ENCODE measurements around the gene DLGAP1. TPM values are rescaled to one million over a fixed set of nuclear protein-coding genes. Genes with fewer than 3 reads are reported as not detected.

The DLGAP1 gene
- total RNA-seq, 1 experiment from 2014 or later: 23.0 TPM

DNA sequence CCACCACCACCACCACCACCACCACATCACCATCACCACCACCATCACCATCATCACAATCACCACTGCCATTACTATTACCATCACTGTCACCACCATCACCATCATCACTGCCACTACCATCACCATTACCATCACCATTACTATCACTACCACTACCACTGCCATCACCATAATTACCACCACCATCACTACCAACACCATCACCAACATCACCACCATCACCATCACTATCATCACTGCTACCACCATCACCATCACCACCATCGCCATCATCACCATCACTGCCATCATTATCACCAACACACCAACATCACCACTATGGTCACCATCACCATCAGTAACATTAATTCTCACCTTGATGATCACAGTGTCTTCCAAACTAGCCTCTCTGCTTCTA is 713.8 kb downstream of the DLGAP1 start:
- Mint-ChIP-seq H3K27ac (no peak overlapping the region), H3K27me3 (ENCODE audit: low read depth) (no peaks in the 10 kb centered on the region; the same call in 1 of the 2 replicates), H3K4me1 (no peaks in the 10 kb centered on the region), H3K4me3 (no peak overlapping the region), H3K36me3 (peaks cover 22% of the 10 kb centered on the region), H3K9me3 (peaks cover 20% of the 10 kb centered on the region)
- TF ChIP-seq, protein P1, sequence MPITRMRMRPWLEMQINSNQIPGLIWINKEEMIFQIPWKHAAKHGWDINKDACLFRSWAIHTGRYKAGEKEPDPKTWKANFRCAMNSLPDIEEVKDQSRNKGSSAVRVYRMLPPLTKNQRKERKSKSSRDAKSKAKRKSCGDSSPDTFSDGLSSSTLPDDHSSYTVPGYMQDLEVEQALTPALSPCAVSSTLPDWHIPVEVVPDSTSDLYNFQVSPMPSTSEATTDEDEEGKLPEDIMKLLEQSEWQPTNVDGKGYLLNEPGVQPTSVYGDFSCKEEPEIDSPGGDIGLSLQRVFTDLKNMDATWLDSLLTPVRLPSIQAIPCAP (CRISPR knock-in tag; IDR thresholded peaks at IDR 0.05): no peak
- TF ChIP-seq, protein P2, sequence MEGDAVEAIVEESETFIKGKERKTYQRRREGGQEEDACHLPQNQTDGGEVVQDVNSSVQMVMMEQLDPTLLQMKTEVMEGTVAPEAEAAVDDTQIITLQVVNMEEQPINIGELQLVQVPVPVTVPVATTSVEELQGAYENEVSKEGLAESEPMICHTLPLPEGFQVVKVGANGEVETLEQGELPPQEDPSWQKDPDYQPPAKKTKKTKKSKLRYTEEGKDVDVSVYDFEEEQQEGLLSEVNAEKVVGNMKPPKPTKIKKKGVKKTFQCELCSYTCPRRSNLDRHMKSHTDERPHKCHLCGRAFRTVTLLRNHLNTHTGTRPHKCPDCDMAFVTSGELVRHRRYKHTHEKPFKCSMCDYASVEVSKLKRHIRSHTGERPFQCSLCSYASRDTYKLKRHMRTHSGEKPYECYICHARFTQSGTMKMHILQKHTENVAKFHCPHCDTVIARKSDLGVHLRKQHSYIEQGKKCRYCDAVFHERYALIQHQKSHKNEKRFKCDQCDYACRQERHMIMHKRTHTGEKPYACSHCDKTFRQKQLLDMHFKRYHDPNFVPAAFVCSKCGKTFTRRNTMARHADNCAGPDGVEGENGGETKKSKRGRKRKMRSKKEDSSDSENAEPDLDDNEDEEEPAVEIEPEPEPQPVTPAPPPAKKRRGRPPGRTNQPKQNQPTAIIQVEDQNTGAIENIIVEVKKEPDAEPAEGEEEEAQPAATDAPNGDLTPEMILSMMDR (IDR thresholded peaks at IDR 0.05): no peak
- TF ChIP-seq TEAD4 (CRISPR knock-in tag; IDR thresholded peaks at IDR 0.05): no peak
- TF ChIP-seq, protein P3, sequence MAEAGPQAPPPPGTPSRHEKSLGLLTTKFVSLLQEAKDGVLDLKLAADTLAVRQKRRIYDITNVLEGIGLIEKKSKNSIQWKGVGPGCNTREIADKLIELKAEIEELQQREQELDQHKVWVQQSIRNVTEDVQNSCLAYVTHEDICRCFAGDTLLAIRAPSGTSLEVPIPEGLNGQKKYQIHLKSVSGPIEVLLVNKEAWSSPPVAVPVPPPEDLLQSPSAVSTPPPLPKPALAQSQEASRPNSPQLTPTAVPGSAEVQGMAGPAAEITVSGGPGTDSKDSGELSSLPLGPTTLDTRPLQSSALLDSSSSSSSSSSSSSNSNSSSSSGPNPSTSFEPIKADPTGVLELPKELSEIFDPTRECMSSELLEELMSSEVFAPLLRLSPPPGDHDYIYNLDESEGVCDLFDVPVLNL (CRISPR knock-in tag; IDR thresholded peaks at IDR 0.05; ENCODE audit: borderline replicate concordance, low read depth): no peak
- TF ChIP-seq, protein P4, sequence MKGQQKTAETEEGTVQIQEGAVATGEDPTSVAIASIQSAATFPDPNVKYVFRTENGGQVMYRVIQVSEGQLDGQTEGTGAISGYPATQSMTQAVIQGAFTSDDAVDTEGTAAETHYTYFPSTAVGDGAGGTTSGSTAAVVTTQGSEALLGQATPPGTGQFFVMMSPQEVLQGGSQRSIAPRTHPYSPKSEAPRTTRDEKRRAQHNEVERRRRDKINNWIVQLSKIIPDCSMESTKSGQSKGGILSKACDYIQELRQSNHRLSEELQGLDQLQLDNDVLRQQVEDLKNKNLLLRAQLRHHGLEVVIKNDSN (CRISPR knock-in tag; IDR thresholded peaks at IDR 0.05): no peak
- TF ChIP-seq, protein P5, sequence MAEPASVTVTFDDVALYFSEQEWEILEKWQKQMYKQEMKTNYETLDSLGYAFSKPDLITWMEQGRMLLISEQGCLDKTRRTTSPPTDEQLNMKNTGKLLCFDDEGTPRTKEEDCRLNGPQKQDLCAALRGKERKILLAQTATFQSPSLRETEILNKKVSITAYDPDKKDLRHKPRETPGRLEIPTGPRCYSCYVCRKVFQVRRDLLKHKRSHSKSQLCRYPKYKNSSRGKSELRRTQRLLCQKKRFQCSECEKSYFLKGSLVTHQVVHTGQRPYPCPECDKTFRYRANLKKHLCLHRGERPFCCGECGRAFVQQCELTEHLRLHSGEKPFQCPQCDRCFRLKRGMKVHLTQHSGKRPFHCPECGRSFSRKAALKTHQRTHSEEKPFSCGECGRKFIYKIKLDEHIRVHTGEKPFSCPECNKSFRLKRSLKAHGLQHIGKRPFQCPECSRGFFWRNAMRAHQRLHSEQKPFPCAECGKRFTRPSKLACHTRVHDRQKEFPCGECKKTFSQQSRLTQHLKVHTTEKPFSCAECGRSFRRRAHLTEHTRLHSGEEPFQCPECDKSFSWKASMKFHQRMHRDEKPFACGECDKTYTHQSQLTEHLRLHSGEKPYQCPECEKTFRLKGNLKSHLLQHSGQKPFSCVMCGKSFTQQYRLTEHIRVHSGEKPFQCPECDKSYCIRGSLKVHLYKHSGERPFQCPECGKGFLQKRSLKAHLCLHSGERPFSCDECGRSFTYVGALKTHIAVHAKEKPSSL (CRISPR knock-in tag; conservative IDR thresholded peaks at IDR 0.05): no peak
- TF ChIP-seq, protein P6, sequence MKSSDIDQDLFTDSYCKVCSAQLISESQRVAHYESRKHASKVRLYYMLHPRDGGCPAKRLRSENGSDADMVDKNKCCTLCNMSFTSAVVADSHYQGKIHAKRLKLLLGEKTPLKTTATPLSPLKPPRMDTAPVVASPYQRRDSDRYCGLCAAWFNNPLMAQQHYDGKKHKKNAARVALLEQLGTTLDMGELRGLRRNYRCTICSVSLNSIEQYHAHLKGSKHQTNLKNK (CRISPR knock-in tag; IDR thresholded peaks at IDR 0.05): no peak
- no peak for TF ChIP-seq FOXP1 (CRISPR knock-in tag; IDR thresholded peaks at IDR 0.05; ENCODE audit: borderline replicate concordance)
- TF ChIP-seq, protein P7, sequence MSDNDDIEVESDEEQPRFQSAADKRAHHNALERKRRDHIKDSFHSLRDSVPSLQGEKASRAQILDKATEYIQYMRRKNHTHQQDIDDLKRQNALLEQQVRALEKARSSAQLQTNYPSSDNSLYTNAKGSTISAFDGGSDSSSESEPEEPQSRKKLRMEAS (CRISPR knock-in tag; IDR thresholded peaks at IDR 0.05): no peak
- TF ChIP-seq, protein P8, sequence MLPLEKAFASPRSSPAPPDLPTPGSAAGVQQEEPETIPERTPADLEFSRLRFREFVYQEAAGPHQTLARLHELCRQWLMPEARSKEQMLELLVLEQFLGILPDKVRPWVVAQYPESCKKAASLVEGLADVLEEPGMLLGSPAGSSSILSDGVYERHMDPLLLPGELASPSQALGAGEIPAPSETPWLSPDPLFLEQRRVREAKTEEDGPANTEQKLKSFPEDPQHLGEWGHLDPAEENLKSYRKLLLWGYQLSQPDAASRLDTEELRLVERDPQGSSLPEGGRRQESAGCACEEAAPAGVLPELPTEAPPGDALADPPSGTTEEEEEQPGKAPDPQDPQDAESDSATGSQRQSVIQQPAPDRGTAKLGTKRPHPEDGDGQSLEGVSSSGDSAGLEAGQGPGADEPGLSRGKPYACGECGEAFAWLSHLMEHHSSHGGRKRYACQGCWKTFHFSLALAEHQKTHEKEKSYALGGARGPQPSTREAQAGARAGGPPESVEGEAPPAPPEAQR (CRISPR knock-in tag; IDR thresholded peaks at IDR 0.05): no peak
- no peak for TF ChIP-seq SP1 (CRISPR knock-in tag; conservative IDR thresholded peaks at IDR 0.05)
- TF ChIP-seq, protein P9, sequence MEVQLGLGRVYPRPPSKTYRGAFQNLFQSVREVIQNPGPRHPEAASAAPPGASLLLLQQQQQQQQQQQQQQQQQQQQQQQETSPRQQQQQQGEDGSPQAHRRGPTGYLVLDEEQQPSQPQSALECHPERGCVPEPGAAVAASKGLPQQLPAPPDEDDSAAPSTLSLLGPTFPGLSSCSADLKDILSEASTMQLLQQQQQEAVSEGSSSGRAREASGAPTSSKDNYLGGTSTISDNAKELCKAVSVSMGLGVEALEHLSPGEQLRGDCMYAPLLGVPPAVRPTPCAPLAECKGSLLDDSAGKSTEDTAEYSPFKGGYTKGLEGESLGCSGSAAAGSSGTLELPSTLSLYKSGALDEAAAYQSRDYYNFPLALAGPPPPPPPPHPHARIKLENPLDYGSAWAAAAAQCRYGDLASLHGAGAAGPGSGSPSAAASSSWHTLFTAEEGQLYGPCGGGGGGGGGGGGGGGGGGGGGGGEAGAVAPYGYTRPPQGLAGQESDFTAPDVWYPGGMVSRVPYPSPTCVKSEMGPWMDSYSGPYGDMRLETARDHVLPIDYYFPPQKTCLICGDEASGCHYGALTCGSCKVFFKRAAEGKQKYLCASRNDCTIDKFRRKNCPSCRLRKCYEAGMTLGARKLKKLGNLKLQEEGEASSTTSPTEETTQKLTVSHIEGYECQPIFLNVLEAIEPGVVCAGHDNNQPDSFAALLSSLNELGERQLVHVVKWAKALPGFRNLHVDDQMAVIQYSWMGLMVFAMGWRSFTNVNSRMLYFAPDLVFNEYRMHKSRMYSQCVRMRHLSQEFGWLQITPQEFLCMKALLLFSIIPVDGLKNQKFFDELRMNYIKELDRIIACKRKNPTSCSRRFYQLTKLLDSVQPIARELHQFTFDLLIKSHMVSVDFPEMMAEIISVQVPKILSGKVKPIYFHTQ (CRISPR knock-in tag; IDR thresholded peaks at IDR 0.05): no peak
- ChIA-PET POLR2A (no interaction called here), CTCF (no interaction called here)
- ATAC-seq (no peak), DNase-seq (ENCODE audit: low spot score) (no peak)

Data from WTC11 (cell line).